Sigmoid colon (tissue), 4 donors: Measurements from ENCODE around the gene FSHB.

ENCODE experiments used
- CTCF ChIP-seq, 4 experiments: fragments of 450-650 bp in 3 of 4; fragments of 200-600 bp in 1 of 4; IDR thresholded peaks; one replicate each; pipeline ENCODE4 v1.5.1; 2016 to 2019; ENCODE audit warnings: antibody characterized with exemption in 4 of 4, mild to moderate bottlenecking in 3 of 4, moderate library complexity in 2 of 4
- POLR2A ChIP-seq, 2 donors: fragments of 450-650 bp; IDR thresholded peaks; one replicate each; pipeline ENCODE4 v1.6.1; 2016; ENCODE audit warnings: antibody characterized with exemption in 2 of 2, mild to moderate bottlenecking in 2 of 2, moderate library complexity in 2 of 2
- POLR2AphosphoS5 ChIP-seq, 4 donors: sonication (generic); formaldehyde crosslinking; IDR thresholded peaks; one replicate each; pipeline ENCODE4 v1.6.1; 2017; ENCODE audit warnings: antibody characterized with exemption in 4 of 4

GRCh38 chr11:30255637-30256036 is 24.8 kb downstream of the FSHB start:
- TF ChIP-seq CTCF (IDR thresholded peaks at IDR 0.05), result no peak
- TF ChIP-seq POLR2A (IDR thresholded peaks at IDR 0.05), result no peak
- no peak for TF ChIP-seq POLR2AphosphoS5 (IDR thresholded peaks at IDR 0.05)
